ENCODE measurements around the gene VPS41.
"Not testable (repeated sequence)": the region's sequence is repeated elsewhere in the genome, so short reads cannot be mapped to it uniquely, and the experiment has no call there.

Gene VPS41

DNA sequence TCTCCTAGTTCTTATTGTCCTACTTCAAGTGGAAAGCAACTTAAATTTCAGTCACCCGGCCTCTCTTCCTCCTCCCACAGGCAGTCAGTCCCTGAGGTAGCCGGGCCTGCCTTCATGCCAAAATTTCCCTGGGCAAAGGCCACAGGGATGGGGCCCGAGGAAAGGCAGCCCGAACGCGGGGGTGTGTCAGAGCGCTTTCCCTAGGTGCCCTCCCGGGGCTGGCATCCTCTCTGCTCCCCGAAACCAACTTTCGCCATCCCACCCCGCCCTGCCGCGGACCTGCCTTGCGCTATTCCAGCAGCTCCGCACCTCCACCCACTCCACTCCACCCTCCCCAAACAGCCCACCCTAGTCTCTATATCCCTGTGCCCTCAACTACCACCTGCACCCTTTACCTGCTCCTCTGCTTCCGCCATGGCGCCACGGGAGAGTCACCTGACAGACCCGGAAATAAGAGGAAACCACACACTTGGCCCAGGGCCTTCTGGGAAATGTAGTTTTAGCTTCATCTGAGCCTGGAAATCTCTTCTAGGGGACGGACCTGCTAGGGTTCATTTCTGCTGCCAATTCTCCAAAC lies at the start of gene VPS41:
Gene VPS41 (minus strand): TSS at position 433 of the 577 bp plus-strand sequence. CDS start 17 bp downstream, at position 416.
- peak; percentile 87 for DNase-seq (ENCODE audit: low spot score)

DNA sequence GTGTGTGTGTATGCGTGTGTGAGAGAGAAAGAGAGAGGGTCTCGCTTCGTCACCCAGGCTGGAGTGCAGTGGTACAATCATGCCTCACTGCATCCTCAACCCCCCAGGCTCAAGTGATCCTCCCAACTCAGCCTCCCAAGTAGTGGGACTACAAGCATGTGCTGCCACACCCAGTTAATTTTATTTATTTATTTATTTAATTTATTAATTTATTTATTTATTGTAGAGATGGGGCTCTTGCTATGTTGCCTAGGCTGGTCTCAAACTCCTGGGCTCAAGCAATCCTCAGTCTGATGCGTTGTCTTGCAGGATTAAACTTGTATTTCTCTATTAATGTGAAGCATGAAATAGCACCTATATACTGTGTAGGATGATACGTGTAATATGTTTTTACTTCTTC lies 46.9 kb upstream of the VPS41 start:
- DNase-seq (ENCODE audit: low spot score): no peak

GRCh38 chr7:38953971-38954370 lies 45.0 kb upstream of the VPS41 start:
- DNase-seq (ENCODE audit: low spot score): no peak

DNA sequence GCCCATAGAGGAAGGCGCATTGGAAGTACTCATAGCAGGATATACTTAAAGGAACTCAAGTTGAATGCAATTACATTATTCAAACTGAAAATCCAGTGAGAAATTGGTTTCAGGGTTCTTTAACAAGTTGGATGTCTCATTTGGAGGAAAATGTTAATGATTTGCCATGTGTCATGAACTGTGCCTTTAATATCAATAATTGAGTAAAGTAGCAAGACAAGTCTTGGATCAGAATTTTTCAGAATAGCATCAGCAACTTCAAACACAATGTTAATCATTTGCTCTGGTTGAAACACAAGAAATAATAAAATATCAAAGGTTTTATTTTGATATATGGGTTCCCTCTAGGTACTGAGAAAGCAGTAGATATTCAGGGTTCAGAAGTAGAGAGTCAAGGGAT lies 44.2 kb upstream of the VPS41 start:
- DNase-seq (ENCODE audit: low spot score): no peak

- no peak for DNase-seq (ENCODE audit: low spot score)
These were observed 42.2 kb upstream of the VPS41 start for GRCh38 chr7:38951213-38951612.

GRCh38 chr7:38950309-38950708 lies 41.3 kb upstream of the VPS41 start:
- no peak for DNase-seq (ENCODE audit: low spot score)

DNA sequence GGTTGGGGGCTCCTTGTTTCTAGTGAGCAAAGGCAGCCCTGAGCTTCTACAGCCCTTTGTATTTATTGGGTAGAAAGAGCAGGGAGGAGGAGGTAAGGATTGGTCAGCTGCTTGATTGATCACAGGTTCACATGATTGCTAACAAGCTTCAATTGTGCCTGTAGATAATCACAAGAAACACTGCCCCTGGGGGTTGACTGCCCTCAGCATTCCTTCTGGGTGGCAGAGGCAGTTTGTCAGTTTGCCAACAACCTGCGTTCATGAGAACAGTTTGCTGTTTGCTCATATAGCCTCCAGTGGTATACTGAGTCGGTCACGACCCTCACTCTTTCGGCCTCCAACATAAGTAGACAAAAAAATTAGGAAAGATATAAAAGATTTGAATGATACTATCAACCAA lies 38.5 kb upstream of the VPS41 start:
- DNase-seq (ENCODE audit: low spot score): not testable (repeated sequence)

DNA sequence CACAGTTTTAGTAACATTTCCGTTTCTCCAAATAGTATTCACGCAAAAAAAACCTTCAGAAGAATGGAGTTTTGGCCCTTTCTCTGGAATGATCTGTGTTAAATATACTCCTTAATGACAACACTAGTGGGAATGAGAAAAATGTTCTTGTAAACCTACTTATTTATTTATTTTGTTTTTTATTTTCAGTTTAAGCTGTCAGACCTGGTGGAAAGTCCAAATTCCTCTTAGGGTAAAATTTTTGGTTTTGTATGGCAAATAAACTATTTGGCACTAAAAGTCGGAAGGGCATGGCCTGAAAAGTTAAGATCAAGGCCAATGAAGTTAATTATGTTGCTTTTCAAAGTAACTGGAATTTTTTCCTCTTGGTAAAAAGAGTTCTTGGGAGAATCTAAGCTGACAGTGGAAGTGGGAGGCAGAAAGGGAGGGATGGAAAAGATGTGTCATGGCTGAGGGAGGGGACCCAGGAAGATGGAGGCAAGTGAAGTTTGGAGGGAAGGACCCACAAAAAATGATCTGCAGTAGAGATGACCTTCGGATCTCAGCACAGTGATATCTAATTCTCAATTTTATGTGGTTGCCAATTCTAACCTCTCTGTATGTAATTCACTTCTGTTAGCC lies 33.5 kb upstream of the VPS41 start:
- no peak for DNase-seq (ENCODE audit: low spot score)

DNA sequence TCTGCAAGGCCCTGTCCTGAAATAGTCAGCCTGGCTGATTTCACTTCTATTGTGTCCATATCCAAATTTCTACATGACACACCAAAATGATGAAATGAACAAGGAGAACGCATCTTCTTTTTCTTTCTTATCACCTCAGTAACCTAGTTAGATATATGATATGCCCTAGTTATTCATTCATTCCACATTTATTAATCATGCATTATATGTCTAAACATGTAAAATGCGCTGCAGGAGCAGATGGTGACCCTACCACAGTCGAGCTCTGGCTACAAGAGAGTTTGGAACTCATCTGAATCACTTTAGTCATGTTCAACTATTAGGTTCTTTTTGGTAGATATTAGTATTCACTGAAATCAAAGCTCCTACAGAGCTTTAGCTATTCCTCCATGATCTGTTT lies 31.8 kb upstream of the VPS41 start:
- no peak for DNase-seq (ENCODE audit: low spot score)

- no peak for DNase-seq (ENCODE audit: low spot score)
These were observed 29.6 kb upstream of the VPS41 start for GRCh38 chr7:38938589-38938988.

- DNase-seq (ENCODE audit: low spot score): no peak
These were observed 29.1 kb upstream of the VPS41 start for GRCh38 chr7:38938001-38938485.

GRCh38 chr7:38936641-38937040 lies 27.6 kb upstream of the VPS41 start:
- DNase-seq (ENCODE audit: low spot score): no peak

DNA sequence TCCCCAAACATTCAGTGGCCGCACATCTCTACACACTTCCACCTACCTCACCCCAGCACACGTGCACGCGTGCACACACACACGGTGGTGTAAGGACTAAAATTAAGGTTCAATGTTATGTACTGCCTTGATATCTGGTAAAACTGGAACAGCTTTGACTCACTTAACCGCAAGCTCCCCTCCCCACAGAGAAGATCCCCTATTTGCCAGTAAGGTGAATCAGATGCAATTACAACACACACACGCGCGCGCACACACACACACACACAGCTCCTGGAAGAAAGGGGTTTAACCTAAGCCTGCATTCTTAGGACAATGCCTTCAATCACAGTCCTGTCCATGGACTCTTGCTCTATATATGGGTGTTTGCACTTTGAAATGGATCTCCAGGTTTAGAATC lies 25.5 kb upstream of the VPS41 start:
- no peak for DNase-seq (ENCODE audit: low spot score)

DNA sequence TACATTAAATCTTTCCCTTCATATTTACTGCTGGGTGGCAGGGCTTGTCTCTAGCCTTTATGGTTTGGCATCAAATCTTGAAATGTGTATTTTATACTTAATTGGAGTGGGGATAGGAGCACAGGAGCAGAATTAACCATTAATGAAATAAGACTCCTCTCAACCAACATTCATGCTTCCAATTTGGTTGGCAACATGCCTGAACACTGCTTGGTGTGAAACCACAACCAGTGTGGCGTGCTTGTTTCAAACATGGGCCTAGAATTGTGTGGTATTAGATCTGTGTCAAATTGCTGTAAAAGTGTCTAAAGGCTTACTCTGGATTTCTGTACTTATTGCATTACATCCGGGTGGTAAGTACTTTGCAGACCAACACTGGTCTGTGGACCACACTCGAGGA lies 25.1 kb upstream of the VPS41 start:
- DNase-seq (ENCODE audit: low spot score): no peak

DNA sequence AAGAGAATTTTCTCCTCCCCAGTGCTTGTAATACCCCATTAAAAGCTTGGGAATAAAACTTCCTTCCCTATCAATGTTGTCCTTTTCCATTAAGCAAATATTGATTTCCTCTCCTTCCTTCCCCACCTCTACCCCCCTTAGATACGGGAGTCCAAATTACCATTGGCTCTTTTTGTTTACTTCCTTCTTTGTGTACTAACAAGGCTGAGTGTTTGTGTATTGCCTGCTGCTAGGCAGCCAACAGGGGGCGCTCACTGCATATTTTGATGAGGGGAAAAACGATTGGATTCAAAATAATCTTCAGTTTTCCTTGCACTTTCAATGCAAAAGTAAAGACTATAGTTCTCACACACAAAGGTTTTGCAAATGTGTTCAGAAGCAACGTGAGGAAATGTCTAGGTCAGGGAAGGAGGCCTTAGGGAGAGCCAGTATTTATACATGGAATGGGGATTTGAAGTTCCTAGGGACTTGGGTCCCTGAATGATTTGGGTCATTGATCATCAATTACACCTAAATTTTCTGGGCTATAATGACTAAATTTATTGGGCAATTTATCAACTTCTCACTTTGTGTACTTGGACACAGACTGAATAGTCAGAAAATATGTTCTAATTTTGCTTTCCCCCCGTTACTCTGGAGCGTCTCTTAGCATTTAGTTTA lies 23.6 kb upstream of the VPS41 start:
- DNase-seq (ENCODE audit: low spot score): peak; percentile 63

DNA sequence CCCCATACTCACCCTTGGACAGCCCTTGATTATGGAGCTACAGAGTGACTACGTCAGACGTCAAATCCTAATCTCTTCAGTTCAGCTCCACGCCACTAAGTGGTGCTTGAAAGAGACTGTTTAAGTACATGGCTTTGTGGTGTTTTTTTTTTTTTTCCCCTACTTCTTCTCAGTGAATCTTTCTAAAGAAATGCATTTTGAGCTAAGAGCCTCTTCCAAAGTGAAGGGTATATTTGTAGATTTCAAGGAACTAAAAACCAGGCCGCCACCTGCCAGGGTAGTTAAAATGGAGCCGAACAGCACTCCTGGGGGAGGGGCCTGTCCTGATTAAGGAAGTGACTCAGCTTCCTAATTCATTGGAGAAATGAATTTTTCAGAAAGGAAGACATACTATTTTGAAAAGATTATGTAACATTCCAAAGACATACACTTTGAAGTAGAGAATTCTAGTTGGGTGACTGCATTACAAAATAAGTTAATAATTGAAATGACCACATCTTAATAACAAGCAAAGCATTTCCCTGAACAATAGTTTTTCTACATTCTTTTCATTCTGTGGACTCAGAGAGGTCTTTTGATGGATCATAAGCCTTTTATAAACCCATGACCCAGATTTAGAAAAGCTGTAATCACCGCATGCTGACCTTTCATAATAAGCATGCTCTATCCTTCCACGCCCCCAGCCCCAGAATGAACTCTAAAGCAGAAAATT lies 20.6 kb upstream of the VPS41 start:
- no peak for DNase-seq (ENCODE audit: low spot score)

DNA sequence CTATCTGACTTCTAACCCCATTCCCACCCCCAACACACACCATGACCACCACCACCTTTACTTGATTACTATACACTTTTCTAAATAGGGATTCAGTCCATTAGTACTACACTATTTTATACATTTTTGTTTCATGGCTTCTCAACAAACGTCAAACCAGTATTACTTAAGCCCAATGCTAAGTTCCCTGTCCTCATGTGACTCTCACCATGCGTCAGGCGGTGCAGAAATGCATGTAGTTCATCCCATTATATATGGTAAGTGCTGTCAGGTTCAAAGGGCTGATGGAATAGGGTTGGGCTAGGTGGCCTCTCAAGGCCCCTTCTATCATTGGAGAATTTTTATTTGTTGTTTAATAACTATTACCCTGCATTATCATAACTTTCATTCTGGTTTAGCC lies 19.5 kb upstream of the VPS41 start:
- DNase-seq (ENCODE audit: low spot score): no peak

GRCh38 chr7:38927751-38928150 lies 18.8 kb upstream of the VPS41 start:
- DNase-seq (ENCODE audit: low spot score): no peak

GRCh38 chr7:38920731-38921130 lies 11.7 kb upstream of the VPS41 start:
- DNase-seq (ENCODE audit: low spot score): no peak

- no peak for DNase-seq (ENCODE audit: low spot score)
These were observed 7.4 kb upstream of the VPS41 start for GRCh38 chr7:38916396-38916795.

DNA sequence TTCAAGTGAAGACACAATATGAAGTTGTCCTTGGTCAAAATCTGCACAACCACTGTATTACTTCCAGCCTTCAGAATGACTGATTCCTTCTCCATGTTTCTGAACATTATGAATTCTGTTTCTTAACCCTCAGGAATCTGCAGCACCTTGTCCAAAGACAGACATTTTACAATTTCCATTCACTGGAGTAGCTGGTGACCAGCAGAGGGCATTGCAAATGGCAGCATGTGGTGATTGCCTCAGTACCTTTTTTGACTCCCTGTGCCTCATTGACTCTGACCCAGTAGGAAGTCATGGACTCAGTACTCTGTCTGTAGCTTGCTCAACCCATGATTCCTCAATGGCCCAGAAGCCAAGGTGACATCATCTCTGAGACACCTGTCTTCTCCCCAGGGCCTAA lies 879 bp upstream of the VPS41 start:
- no peak for DNase-seq (ENCODE audit: low spot score)

- no peak for DNase-seq (ENCODE audit: low spot score)
These were observed 1.2 kb downstream of the VPS41 start for GRCh38 chr7:38907766-38908165.

GRCh38 chr7:38907066-38907465 lies 1.9 kb downstream of the VPS41 start:
- DNase-seq (ENCODE audit: low spot score): no peak
